Suprapubic skin (tissue), 4 donors: ENCODE data around the gene SLCO2A1. TPM values are rescaled to one million over a fixed set of nuclear protein-coding genes. Genes with fewer than 3 reads are reported as not detected.

Experiments
- DNase-seq, 2 donors: peaks; one replicate each; pipeline ENCODE4 v3.0.0-alpha.2; 2019; ENCODE audit warnings: low spot score in 2 of 2
- H3K27ac ChIP-seq: fragments of 200-600 bp; sonication (generic); one replicate; pipeline ENCODE4 v1.5.1; 2019
- H3K27me3 ChIP-seq: fragments of 200-600 bp; sonication (generic); one replicate; pipeline ENCODE4 v1.5.1; 2019
- H3K36me3 ChIP-seq: fragments of 200-600 bp; sonication (generic); one replicate; pipeline ENCODE4 v1.5.1; 2019
- H3K4me1 ChIP-seq: fragments of 200-600 bp; sonication (generic); one replicate; pipeline ENCODE4 v1.5.1; 2019
- H3K4me3 ChIP-seq: fragments of 200-600 bp; sonication (generic); one replicate; pipeline ENCODE4 v1.5.1; 2019; ENCODE audit warnings: mild to moderate bottlenecking
- H3K9me3 ChIP-seq: fragments of 200-600 bp; sonication (generic); one replicate; pipeline ENCODE4 v1.5.1; 2019
- EP300 ChIP-seq: sonication (generic); formaldehyde crosslinking; IDR thresholded peaks from one replicate; pipeline ENCODE4 v1.6.1; 2017; ENCODE audit warnings: antibody characterized with exemption
- POLR2A ChIP-seq, 2 donors: fragments of 450-650 bp; IDR thresholded peaks; one replicate each; pipeline ENCODE4 v1.6.1; 2017; ENCODE audit warnings: antibody characterized with exemption in 2 of 2, mild to moderate bottlenecking in 2 of 2, moderate library complexity in 2 of 2
- POLR2AphosphoS5 ChIP-seq, 3 donors: sonication (generic); formaldehyde crosslinking; IDR thresholded peaks; one replicate each; pipeline ENCODE4 v1.6.1; 2017; ENCODE audit warnings: antibody characterized with exemption in 3 of 3
- WGBS: methylation state at CpG from one replicate; pipeline ENCODE4 v1.1.5; 2018; 5-methylcytosine and 5-hydroxymethylcytosine counted together
- total RNA-seq, 4 donors: library from RNA; depleted of rRNA; stranded (reverse); fragments of >200 nt; gene quantifications; one replicate each; pipeline ENCODE4 v1.1.0, GENCODE V29; 2016
- TF ChIP-seq, protein P1 (sequence below), 2 donors: fragments of 200-600 bp in 1 of 2; fragments of 450-650 bp in 1 of 2; sonication (generic) in 1 of 2; IDR thresholded peaks; one replicate each; pipeline ENCODE4 v1.5.1; 2016 to 2019; ENCODE audit warnings: antibody characterized with exemption in 2 of 2, mild to moderate bottlenecking in 1 of 2, moderate library complexity in 1 of 2

SLCO2A1 gene
- total RNA-seq, 4 donors from 2014 or later = 25.0 to 38.7 (median 29.4) TPM

DNA sequence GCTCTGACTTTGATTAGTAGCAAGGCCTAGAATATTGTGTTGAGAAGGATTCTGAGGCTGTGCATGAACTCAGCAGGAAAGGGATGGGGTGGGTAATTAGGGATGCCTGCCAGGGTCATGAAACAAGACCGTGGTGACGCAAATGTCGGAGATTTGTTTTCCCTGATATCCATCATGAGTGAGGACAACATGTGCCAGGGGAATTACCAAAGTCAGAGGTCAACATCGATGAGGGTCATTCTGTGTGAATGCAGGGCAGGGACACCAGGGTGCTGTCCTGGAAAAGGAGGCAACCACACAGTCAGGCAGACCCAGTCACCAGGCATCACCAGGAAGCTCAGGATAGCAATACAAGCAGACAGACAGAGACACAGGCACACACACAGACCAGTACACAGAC lies 52.2 kb downstream of the SLCO2A1 start:
- TF ChIP-seq, protein P1, sequence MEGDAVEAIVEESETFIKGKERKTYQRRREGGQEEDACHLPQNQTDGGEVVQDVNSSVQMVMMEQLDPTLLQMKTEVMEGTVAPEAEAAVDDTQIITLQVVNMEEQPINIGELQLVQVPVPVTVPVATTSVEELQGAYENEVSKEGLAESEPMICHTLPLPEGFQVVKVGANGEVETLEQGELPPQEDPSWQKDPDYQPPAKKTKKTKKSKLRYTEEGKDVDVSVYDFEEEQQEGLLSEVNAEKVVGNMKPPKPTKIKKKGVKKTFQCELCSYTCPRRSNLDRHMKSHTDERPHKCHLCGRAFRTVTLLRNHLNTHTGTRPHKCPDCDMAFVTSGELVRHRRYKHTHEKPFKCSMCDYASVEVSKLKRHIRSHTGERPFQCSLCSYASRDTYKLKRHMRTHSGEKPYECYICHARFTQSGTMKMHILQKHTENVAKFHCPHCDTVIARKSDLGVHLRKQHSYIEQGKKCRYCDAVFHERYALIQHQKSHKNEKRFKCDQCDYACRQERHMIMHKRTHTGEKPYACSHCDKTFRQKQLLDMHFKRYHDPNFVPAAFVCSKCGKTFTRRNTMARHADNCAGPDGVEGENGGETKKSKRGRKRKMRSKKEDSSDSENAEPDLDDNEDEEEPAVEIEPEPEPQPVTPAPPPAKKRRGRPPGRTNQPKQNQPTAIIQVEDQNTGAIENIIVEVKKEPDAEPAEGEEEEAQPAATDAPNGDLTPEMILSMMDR (IDR thresholded peaks at IDR 0.05) = no peak
- TF ChIP-seq EP300 (no peak), POLR2AphosphoS5 (IDR thresholded peaks at IDR 0.05) (no peak), POLR2A (IDR thresholded peaks at IDR 0.05) (no peak)
- 73% methylated on average over 4 of the region's 4 CpGs for WGBS
- Histone ChIP-seq H3K4me3 (no peak overlapping the region), H3K27ac (no peak overlapping the region), H3K9me3 (no peaks in the 10 kb centered on the region), H3K27me3 (no peaks in the 10 kb centered on the region), H3K36me3 (no peaks in the 10 kb centered on the region), H3K4me1 (no peaks in the 10 kb centered on the region)
- DNase-seq = no peak

GRCh38 chr3:133973249-133973980 lies 56.3 kb downstream of the SLCO2A1 start:
- Histone ChIP-seq H3K4me1 (peaks cover 3% of the 10 kb centered on the region), H3K27ac (no peak overlapping the region), H3K27me3 (no peaks in the 10 kb centered on the region), H3K9me3 (no peaks in the 10 kb centered on the region), H3K4me3 (no peak overlapping the region), H3K36me3 (no peaks in the 10 kb centered on the region)
- TF ChIP-seq, protein P1 (IDR thresholded peaks at IDR 0.05) = no peak
- TF ChIP-seq EP300 = no peak
- TF ChIP-seq POLR2A (IDR thresholded peaks at IDR 0.05) = no peak
- TF ChIP-seq POLR2AphosphoS5 (IDR thresholded peaks at IDR 0.05) = no peak
- DNase-seq = no peak
- WGBS = 92% methylated on average over 8 of the region's 8 CpGs

- no peaks in the 10 kb centered on the region for H3K9me3 ChIP-seq
- H3K27ac ChIP-seq = no peak overlapping the region
- no peak for DNase-seq
- peaks cover 3% of the 10 kb centered on the region for H3K4me1 ChIP-seq
- WGBS = 96% methylated on average over 1 of the region's 1 CpG
- TF ChIP-seq, protein P1 (IDR thresholded peaks at IDR 0.05) = no peak
- TF ChIP-seq POLR2A (IDR thresholded peaks at IDR 0.05) (no peak), EP300 (no peak), POLR2AphosphoS5 (IDR thresholded peaks at IDR 0.05) (no peak)
- no peaks in the 10 kb centered on the region for H3K36me3 ChIP-seq
- H3K4me3 ChIP-seq = no peak overlapping the region
- H3K27me3 ChIP-seq = no peaks in the 10 kb centered on the region
Measured at GRCh38 chr3:133972156-133972555, 57.6 kb downstream of the SLCO2A1 start.

- H3K4me3 ChIP-seq = no peak overlapping the region
- no peak overlapping the region for H3K27ac ChIP-seq
- no peak for DNase-seq
- no peaks in the 10 kb centered on the region for H3K9me3 ChIP-seq
- no peaks in the 10 kb centered on the region for H3K36me3 ChIP-seq
- no peaks in the 10 kb centered on the region for H3K27me3 ChIP-seq
- TF ChIP-seq EP300 = no peak
- TF ChIP-seq, protein P1 (IDR thresholded peaks at IDR 0.05) = no peak
- no peak for TF ChIP-seq POLR2A (IDR thresholded peaks at IDR 0.05)
- no peak for TF ChIP-seq POLR2AphosphoS5 (IDR thresholded peaks at IDR 0.05)
- H3K4me1 ChIP-seq = peaks cover 3% of the 10 kb centered on the region
- 61% methylated on average over 4 of the region's 6 CpGs for WGBS
Measured at GRCh38 chr3:133970916-133971315, 58.8 kb downstream of the SLCO2A1 start.

- DNase-seq = no peak
- Histone ChIP-seq H3K36me3 (no peaks in the 10 kb centered on the region), H3K27me3 (no peaks in the 10 kb centered on the region), H3K27ac (no peak overlapping the region), H3K4me1 (peaks cover 4% of the 10 kb centered on the region), H3K4me3 (no peak overlapping the region), H3K9me3 (no peaks in the 10 kb centered on the region)
- WGBS = 60% methylated on average over 5 of the region's 5 CpGs
- TF ChIP-seq POLR2AphosphoS5 (IDR thresholded peaks at IDR 0.05) (no peak), EP300 (no peak)
Measured at GRCh38 chr3:133970339-133970738, 59.4 kb downstream of the SLCO2A1 start.
